HCT116 (cell line): ENCODE results near the gene SEMA3G. TPM values are rescaled to one million over a fixed set of nuclear protein-coding genes. Genes with fewer than 3 reads are reported as not detected.

Experiments
- ATAC-seq: fragments of 200-7000 bp; cut with Tn5 transposase; 2 replicates; pipeline ENCODE4 v1.9.1; 2020; ENCODE audit warnings: mild to moderate bottlenecking, moderate library complexity
- BruUV-seq: library from RNA; stranded (reverse); fragments of 400-500 nt; replicated peaks from 2 replicates; lab custom pipeline; 2021; lab: Mats Ljungman, UMichigan
- CTCF ChIA-PET: fragments of 300-600 bp; sonication (Branson Sonifier 250); formaldehyde crosslinking; loops from one replicate; lab custom pipeline; 2021; ENCODE audit warnings: antibody characterized with exemption; lab: Charles Lee
- POLR2A ChIA-PET: fragments of 300-600, 350-600 bp; sonication (Branson Sonifier 250); formaldehyde crosslinking; loops from one replicate; lab custom pipeline; 2021; ENCODE audit warnings: antibody characterized with exemption; lab: Charles Lee
- RAD21 ChIA-PET, 2 experiments: fragments of 300-600 bp; sonication (Branson Sonifier 250); formaldehyde crosslinking; loops; one replicate each; lab custom pipeline; 2023; ENCODE audit warnings: low total read pairs in 2 of 2; ENCODE audit not compliant: uncharacterized antibody in 2 of 2, unreplicated experiment in 2 of 2, low non-redundant PET in 1 of 2; lab: Charles Lee
- DNase-seq: peaks from one replicate; pipeline ENCODE4 v3.0.0-alpha.2; 2010; ENCODE audit warnings: low read depth, low spot score
- H2AFZ ChIP-seq: fragments of 200-600 bp; shearing (Covaris generic), sonication (generic); 2 replicates; pipeline ENCODE4 v1.6.1; 2017; ENCODE audit warnings: low read depth, mixed run types, mixed read lengths, antibody characterized with exemption, low read length; ENCODE audit not compliant: poor library complexity, severe bottlenecking
- H3K27ac ChIP-seq: 2 replicates; pipeline ENCODE4 v1.5.1; 2012; ENCODE audit warnings: low read depth, low read length
- H3K27me3 ChIP-seq: fragments of 200-600 bp; sonication (generic); 2 replicates; pipeline ENCODE4 v1.6.1; 2016; ENCODE audit warnings: mixed run types, low read length, mixed read lengths; ENCODE audit not compliant: insufficient read depth
- H3K36me3 ChIP-seq, 2 experiments: fragments of 200-500 bp in 1 of 2; fragments of 200-600 bp in 1 of 2; sonication (Bioruptor generic) in 1 of 2; sonication (generic) in 1 of 2; 2 replicates each; pipeline versions ENCODE4 v1.5.1 to v1.6.1; 2014 to 2016; ENCODE audit warnings: low read length in 2 of 2, inconsistent platforms in 1 of 2, mixed read lengths in 1 of 2, mixed run types in 1 of 2; ENCODE audit not compliant: insufficient read depth in 2 of 2, control insufficient read depth in 1 of 2
- H3K4me1 ChIP-seq, 2 experiments: fragments of 200-600 bp in 1 of 2; sonication (generic) in 1 of 2; 2 replicates each; pipeline versions ENCODE4 v1.5.1 to v1.6.1; 2012 to 2017; ENCODE audit warnings: low read length in 2 of 2, inconsistent platforms in 1 of 2, mild to moderate bottlenecking in 1 of 2, mixed read lengths in 1 of 2, mixed run types in 1 of 2, moderate library complexity in 1 of 2; ENCODE audit not compliant: insufficient read depth in 2 of 2, control insufficient read depth in 1 of 2
- H3K4me2 ChIP-seq: fragments of 200-600 bp; sonication (generic); 2 replicates; pipeline ENCODE4 v1.6.1; 2017; ENCODE audit warnings: mixed run types, low read length, mixed read lengths
- H3K4me3 ChIP-seq, 2 experiments: fragments of 200-600 bp in 1 of 2; sonication (generic) in 1 of 2; replicated peaks in 1 of 2; 2 replicates each; pipeline ENCODE4 v1.5.1; 2011 to 2016; ENCODE audit warnings: low read length in 2 of 2, control low read depth in 1 of 2, low read depth in 1 of 2, mild to moderate bottlenecking in 1 of 2, mixed read lengths in 1 of 2, mixed run types in 1 of 2
- H3K79me2 ChIP-seq: fragments of 200-600 bp; sonication (generic); 2 replicates; pipeline ENCODE4 v1.6.1; 2017; ENCODE audit warnings: mild to moderate bottlenecking, mixed run types, low read length, moderate library complexity, mixed read lengths; ENCODE audit not compliant: insufficient read depth
- H3K9ac ChIP-seq: fragments of 200-600 bp; sonication (generic); 2 replicates; pipeline ENCODE4 v1.6.1; 2016; ENCODE audit warnings: low read length, mixed read lengths
- H3K9me2 ChIP-seq: fragments of 200-600 bp; sonication (generic), shearing (Covaris generic); 2 replicates; pipeline ENCODE4 v1.6.1; 2017; ENCODE audit warnings: mixed run types, mild to moderate bottlenecking, moderate library complexity; ENCODE audit not compliant: insufficient read depth
- H3K9me3 ChIP-seq, 2 experiments: fragments of 200-500 bp in 1 of 2; fragments of 200-600 bp in 1 of 2; sonication (Bioruptor generic) in 1 of 2; sonication (generic) in 1 of 2; 2 replicates each; pipeline ENCODE4 v1.6.1; 2014 to 2017; ENCODE audit warnings: low read length in 2 of 2, mixed read lengths in 2 of 2, inconsistent platforms in 1 of 2, low read depth in 1 of 2, mild to moderate bottlenecking in 1 of 2, mixed run types in 1 of 2, moderate library complexity in 1 of 2; ENCODE audit not compliant: control insufficient read depth in 1 of 2, insufficient read depth in 1 of 2
- H4K20me1 ChIP-seq: fragments of 200-600 bp; sonication (generic), shearing (Covaris generic); 2 replicates; pipeline ENCODE4 v1.6.1; 2017; ENCODE audit warnings: mixed run types, mild to moderate bottlenecking, moderate library complexity; ENCODE audit not compliant: insufficient read depth
- CBX3 ChIP-seq: IDR thresholded peaks from 2 replicates; pipeline ENCODE4 v1.6.1; 2012; ENCODE audit warnings: low read depth
- CEBPB ChIP-seq: IDR thresholded peaks from 2 replicates; pipeline ENCODE4 v1.6.1; 2012; ENCODE audit warnings: low read depth
- EGR1 ChIP-seq: IDR thresholded peaks from 2 replicates; pipeline ENCODE4 v1.6.1; 2012; ENCODE audit warnings: low read depth
- ELF1 ChIP-seq: IDR thresholded peaks from 2 replicates; pipeline ENCODE4 v1.6.1; 2012; ENCODE audit warnings: low read depth, borderline replicate concordance
- EZH2 ChIP-seq: fragments of 200-600 bp; sonication (generic); IDR thresholded peaks from 2 replicates; pipeline ENCODE4 v1.6.1; 2017; ENCODE audit warnings: antibody characterized with exemption, mixed run types
- EZH2phosphoT487 ChIP-seq: fragments of 200-600 bp; IDR thresholded peaks from 2 replicates; pipeline ENCODE4 v1.6.1; 2018; ENCODE audit warnings: antibody characterized with exemption, borderline replicate concordance
- FOSL1 ChIP-seq: IDR thresholded peaks from 2 replicates; pipeline ENCODE4 v1.6.1; 2012; ENCODE audit warnings: low read depth
- POLR2A ChIP-seq: IDR thresholded peaks from 2 replicates; pipeline ENCODE4 v1.7.0; 2011; ENCODE audit warnings: borderline replicate concordance; ENCODE audit not compliant: insufficient read depth, insufficient read length; ENCODE audit errors: extremely low read depth
- POLR2AphosphoS5 ChIP-seq: IDR thresholded peaks from 2 replicates; pipeline ENCODE4 v1.6.1; 2011; ENCODE audit warnings: mild to moderate bottlenecking, low read depth, low read length, moderate library complexity
- SIN3A ChIP-seq: IDR thresholded peaks from 2 replicates; pipeline ENCODE4 v1.6.1; 2012; ENCODE audit warnings: low read depth
- TCF7L2 ChIP-seq: IDR thresholded peaks from 2 replicates; pipeline ENCODE4 v1.7.0; 2011; ENCODE audit warnings: borderline replicate concordance, inconsistent platforms; ENCODE audit not compliant: insufficient read depth, insufficient read length; ENCODE audit errors: extremely low read depth
- YY1 ChIP-seq: IDR thresholded peaks from 2 replicates; pipeline ENCODE4 v1.6.1; 2011; ENCODE audit warnings: low read length, low read depth, moderate library complexity, mild to moderate bottlenecking; ENCODE audit not compliant: insufficient replicate concordance; ENCODE audit errors: extremely low read depth
- ZFX ChIP-seq: fragments of 450-650 bp; IDR thresholded peaks from 2 replicates; pipeline ENCODE4 v1.6.1; 2017
- intact Hi-C: fragments of 100-400 bp; cut with micrococcal nuclease; formaldehyde crosslinking; loops from 2 replicates; pipeline ENCODE4 v1.10.0; 2022
- total RNA-seq: library from RNA; stranded (reverse); gene quantifications from one replicate; pipeline ENCODE4 v1.2.1, GENCODE V29; 2021; ENCODE audit not compliant: unreplicated experiment
- TF ChIP-seq, protein P1 (sequence below): IDR thresholded peaks from 2 replicates; pipeline ENCODE4 v1.6.1; 2012
- TF ChIP-seq, protein P2 (sequence below): IDR thresholded peaks from 2 replicates; pipeline ENCODE4 v1.6.1; 2012
- TF ChIP-seq, protein P3 (sequence below), 3 experiments: fragments of 200-600 bp in 1 of 3; sonication (generic) in 1 of 3; IDR thresholded peaks in 2 of 3; conservative IDR thresholded peaks in 1 of 3; 2 replicates each; pipeline ENCODE4 v1.5.1; 2012 to 2017; ENCODE audit warnings: low read depth in 2 of 3, low read length in 2 of 3, antibody characterized with exemption in 1 of 3, borderline replicate concordance in 1 of 3, control low read depth in 1 of 3, mild to moderate bottlenecking in 1 of 3, mixed read lengths in 1 of 3, mixed run types in 1 of 3, moderate library complexity in 1 of 3; ENCODE audit not compliant: insufficient read depth in 1 of 3

SEMA3G gene
- total RNA-seq, 1 experiment from 2014 or later = 4.2 TPM

DNA sequence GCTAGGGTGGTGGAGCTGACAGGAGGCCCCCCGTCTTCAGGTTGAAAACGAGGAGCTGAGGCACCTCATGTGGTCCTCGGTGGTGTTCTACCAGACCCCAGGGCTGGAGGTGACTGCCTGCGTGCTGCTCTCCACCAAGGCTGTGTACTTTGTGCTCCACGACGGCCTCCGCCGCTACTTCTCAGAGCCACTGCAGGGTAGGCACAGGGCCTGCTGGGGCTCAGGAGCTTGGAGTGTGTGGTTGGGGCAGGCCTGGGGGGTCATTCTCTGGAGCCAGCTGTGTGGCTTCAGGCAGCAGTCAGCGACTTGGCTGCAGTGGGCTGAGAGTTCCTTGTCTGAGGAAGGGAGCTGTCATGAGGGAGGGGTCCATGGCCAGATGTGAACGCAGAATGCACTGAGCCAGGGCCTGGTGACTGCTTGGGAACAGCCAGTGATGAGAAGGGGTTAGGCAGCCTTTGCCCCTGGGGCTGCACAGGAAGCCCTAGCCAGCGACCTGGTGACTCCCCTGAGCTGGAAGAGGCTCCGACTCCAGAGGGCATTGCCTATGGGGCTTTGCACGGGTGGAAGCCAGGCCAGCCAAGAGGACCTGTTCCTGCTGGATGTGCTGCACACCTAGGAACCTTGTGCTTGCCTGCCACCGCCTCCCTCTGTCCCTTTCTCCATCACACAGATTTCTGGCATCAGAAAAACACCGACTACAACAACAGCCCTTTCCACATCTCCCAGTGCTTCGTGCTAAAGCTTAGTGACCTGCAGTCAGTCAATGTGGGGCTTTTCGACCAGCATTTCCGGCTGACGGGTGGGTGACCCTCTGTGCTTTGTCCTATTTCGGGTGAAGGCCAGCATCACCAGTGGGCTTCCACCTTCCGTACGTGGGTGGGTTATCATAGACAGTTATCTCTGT, 45.4 kb upstream of the SEMA3G start:
- ChIA-PET RAD21 (no interaction called here), POLR2A (no interaction called here), CTCF (no interaction called here)
- intact Hi-C loops = no loop called here
- Histone ChIP-seq H3K4me1 (no peaks in the 10 kb centered on the region), H3K79me2 (no peaks in the 10 kb centered on the region), H3K9me3 (no peaks in the 10 kb centered on the region), H3K4me2 (no peak overlapping the region), H3K9ac (no peak overlapping the region), H3K27me3 (no peaks in the 10 kb centered on the region), H2AFZ (no peak overlapping the region), H3K9me2 (no peaks in the 10 kb centered on the region), H4K20me1 (no peaks in the 10 kb centered on the region), H3K4me3 (no peak overlapping the region), H3K27ac (no peak overlapping the region), H3K36me3 (peaks cover 5 to 26% of the 10 kb centered on the region in 2 experiments; a peak in 3 of 4 replicates)
- BruUV-seq = no TSS peak
- DNase-seq = no peak
- ATAC-seq = no peak
- TF ChIP-seq EZH2phosphoT487 = no peak
- no peak for TF ChIP-seq SIN3A
- no peak for TF ChIP-seq CEBPB
- no peak for TF ChIP-seq TCF7L2
- no peak for TF ChIP-seq FOSL1
- no peak for TF ChIP-seq CBX3
- TF ChIP-seq, protein P1, sequence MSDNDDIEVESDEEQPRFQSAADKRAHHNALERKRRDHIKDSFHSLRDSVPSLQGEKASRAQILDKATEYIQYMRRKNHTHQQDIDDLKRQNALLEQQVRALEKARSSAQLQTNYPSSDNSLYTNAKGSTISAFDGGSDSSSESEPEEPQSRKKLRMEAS = no peak
- TF ChIP-seq YY1 = no peak

DNA sequence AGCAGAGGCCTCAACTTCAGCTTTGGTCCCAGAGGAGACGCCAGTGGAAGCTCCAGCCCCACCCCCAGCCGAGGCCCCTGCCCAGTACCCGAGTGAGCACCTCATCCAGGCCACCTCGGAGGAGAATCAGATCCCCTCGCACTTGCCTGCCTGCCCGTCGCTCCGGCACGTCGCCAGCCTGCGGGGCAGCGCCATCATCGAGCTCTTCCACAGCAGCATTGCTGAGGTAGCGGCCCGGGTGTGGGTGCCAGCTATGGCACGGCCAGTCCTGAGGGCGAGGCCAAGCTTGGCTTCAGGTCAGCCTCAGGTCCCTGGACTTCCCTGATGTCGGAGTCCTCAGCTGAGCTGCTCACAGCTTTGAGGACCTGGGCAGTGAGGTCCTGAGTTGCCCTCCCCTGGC, 44.5 kb upstream of the SEMA3G start:
- no peak overlapping the region for H3K9ac ChIP-seq
- ChIA-PET CTCF (no interaction called here), RAD21 (no interaction called here)
- TF ChIP-seq FOSL1 (no peak), ELF1 (no peak), EGR1 (no peak), YY1 (no peak), POLR2AphosphoS5 (no peak), POLR2A (no peak), TCF7L2 (no peak), ZFX (no peak), EZH2 (no peak)
- TF ChIP-seq, protein P2, sequence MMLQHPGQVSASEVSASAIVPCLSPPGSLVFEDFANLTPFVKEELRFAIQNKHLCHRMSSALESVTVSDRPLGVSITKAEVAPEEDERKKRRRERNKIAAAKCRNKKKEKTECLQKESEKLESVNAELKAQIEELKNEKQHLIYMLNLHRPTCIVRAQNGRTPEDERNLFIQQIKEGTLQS = no peak
- TF ChIP-seq, protein P1 = no peak
- TF ChIP-seq, protein P3, sequence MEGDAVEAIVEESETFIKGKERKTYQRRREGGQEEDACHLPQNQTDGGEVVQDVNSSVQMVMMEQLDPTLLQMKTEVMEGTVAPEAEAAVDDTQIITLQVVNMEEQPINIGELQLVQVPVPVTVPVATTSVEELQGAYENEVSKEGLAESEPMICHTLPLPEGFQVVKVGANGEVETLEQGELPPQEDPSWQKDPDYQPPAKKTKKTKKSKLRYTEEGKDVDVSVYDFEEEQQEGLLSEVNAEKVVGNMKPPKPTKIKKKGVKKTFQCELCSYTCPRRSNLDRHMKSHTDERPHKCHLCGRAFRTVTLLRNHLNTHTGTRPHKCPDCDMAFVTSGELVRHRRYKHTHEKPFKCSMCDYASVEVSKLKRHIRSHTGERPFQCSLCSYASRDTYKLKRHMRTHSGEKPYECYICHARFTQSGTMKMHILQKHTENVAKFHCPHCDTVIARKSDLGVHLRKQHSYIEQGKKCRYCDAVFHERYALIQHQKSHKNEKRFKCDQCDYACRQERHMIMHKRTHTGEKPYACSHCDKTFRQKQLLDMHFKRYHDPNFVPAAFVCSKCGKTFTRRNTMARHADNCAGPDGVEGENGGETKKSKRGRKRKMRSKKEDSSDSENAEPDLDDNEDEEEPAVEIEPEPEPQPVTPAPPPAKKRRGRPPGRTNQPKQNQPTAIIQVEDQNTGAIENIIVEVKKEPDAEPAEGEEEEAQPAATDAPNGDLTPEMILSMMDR (IDR thresholded peaks at IDR 0.05 in 2 of 3, conservative IDR thresholded peaks at IDR 0.05 in 1 of 3; ENCODE audit: borderline replicate concordance in 1 of 3, insufficient read depth in 1 of 3, low read depth in 2 of 3, low read length in 2 of 3) = no peak

More for the DNA sequence above, 44.5 kb upstream of the SEMA3G start:
- Histone ChIP-seq H3K9me3 (no peaks in the 10 kb centered on the region), H3K27ac (no peak overlapping the region), H3K4me3 (no peak overlapping the region), H3K36me3 (peaks cover 5 to 26% of the 10 kb centered on the region in 2 experiments; a peak in 3 of 4 replicates), H2AFZ (no peak overlapping the region), H3K79me2 (no peaks in the 10 kb centered on the region), H3K9me2 (no peaks in the 10 kb centered on the region), H3K27me3 (no peaks in the 10 kb centered on the region), H3K4me1 (no peaks in the 10 kb centered on the region), H3K4me2 (no peak overlapping the region), H4K20me1 (no peaks in the 10 kb centered on the region)
- POLR2A ChIA-PET = no interaction called here
- DNase-seq = no peak
- intact Hi-C loops = no loop called here
- no TSS peak for BruUV-seq
- ATAC-seq = no peak
